Liver (tissue), 3 donors: ENCODE measurements around the gene SLC29A3.

Experiments used
- CTCF ChIP-seq: fragments of 150-350 bp; IDR thresholded peaks from 2 replicates; pipeline ENCODE4 v1.5.1; 2017; ENCODE audit warnings: improper control_type of control experiment, low read depth, low read length; ENCODE audit not compliant: missing input control
- GABPA ChIP-seq, 2 donors: IDR thresholded peaks in 1 of 2; conservative IDR thresholded peaks in 1 of 2; 2 replicates each; pipeline ENCODE4 v1.6.1; 2016; ENCODE audit warnings: antibody characterized with exemption in 2 of 2, mild to moderate bottlenecking in 1 of 2, moderate library complexity in 1 of 2
- MAX ChIP-seq: IDR thresholded peaks from 2 replicates; pipeline ENCODE4 v1.6.1; 2016; ENCODE audit warnings: antibody characterized with exemption
- RAD21 ChIP-seq, 2 donors: IDR thresholded peaks; 2 replicates each; pipeline ENCODE4 v1.6.1; 2016; ENCODE audit warnings: antibody characterized with exemption in 2 of 2, mild to moderate bottlenecking in 2 of 2
- TAF1 ChIP-seq: conservative IDR thresholded peaks from 2 replicates; pipeline ENCODE4 v1.6.1; 2016; ENCODE audit warnings: antibody characterized with exemption, mild to moderate bottlenecking
- YY1 ChIP-seq: IDR thresholded peaks from 2 replicates; pipeline ENCODE4 v1.6.1; 2016; ENCODE audit warnings: antibody characterized with exemption, mild to moderate bottlenecking
- donor health status: healthy.
- donor health status: healthy.

DNA sequence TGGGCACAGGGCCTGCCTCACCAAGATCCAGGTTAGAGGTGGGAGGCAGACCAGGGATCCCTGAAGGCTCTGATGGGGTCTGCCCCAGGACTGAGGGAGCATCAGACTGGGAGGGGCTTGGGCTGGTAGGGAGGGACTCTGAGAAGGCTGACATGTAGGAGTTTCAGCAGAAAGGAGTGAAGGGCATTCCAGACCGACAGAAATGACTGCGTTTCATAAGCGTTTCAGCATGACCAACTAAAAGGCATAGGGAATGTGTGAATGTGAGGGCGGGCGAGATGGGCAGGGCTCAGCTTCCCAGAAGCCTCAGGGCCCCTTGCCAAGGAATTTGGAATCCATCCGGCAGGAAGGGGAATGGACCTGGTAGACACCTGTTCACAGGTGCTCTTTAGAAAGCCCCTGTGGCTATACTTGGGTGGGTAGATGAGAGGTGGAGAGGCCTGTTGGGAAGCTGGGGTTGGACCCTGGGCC lies 24.9 kb upstream of the SLC29A3 start:
- TF ChIP-seq MAX = no peak
- TF ChIP-seq CTCF = no peak
- TF ChIP-seq TAF1 = no peak
- no peak for TF ChIP-seq RAD21 (IDR thresholded peaks at IDR 0.05)
- no peak for TF ChIP-seq YY1
- TF ChIP-seq GABPA (IDR thresholded peaks at IDR 0.05 in 1 of 2, conservative IDR thresholded peaks at IDR 0.05 in 1 of 2) = no peak
